VCaP (cell line): Measurements from ENCODE around the gene MIPEP.

Experiments
- H3K27ac ChIP-seq: fragments of 450-650 bp; 2 replicates; pipeline ENCODE4 v1.5.1; 2017
- TF ChIP-seq, protein P1 (sequence below): fragments of 450-650 bp; conservative IDR thresholded peaks from 2 replicates; pipeline ENCODE4 v1.5.1; 2017; ENCODE audit warnings: mild to moderate bottlenecking, moderate library complexity

The MIPEP gene

DNA sequence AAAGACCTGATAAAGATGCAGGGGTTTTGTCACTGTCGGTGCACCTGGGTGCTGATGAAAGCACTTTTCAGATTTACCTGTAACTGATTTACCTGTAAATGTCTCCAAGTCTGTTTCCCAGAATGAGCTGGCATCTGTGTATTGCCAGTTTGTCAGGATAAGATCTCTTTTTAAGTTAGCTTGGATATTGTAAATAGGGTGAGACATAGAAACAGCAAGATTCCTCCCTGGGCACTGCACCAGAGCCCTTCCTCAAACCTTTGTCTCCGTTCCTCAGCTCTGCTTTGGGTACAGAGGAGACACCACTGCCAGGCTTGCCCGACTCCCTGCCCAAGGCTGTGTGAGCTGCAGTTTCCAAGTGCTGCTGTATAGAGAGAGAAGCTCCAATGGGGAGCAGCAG lies 160.4 kb downstream of the MIPEP start:
- TF ChIP-seq, protein P1, sequence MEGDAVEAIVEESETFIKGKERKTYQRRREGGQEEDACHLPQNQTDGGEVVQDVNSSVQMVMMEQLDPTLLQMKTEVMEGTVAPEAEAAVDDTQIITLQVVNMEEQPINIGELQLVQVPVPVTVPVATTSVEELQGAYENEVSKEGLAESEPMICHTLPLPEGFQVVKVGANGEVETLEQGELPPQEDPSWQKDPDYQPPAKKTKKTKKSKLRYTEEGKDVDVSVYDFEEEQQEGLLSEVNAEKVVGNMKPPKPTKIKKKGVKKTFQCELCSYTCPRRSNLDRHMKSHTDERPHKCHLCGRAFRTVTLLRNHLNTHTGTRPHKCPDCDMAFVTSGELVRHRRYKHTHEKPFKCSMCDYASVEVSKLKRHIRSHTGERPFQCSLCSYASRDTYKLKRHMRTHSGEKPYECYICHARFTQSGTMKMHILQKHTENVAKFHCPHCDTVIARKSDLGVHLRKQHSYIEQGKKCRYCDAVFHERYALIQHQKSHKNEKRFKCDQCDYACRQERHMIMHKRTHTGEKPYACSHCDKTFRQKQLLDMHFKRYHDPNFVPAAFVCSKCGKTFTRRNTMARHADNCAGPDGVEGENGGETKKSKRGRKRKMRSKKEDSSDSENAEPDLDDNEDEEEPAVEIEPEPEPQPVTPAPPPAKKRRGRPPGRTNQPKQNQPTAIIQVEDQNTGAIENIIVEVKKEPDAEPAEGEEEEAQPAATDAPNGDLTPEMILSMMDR, result no peak
- peak overlapping the region; percentile 14; the same call in 1 of the 2 replicates for H3K27ac ChIP-seq

DNA sequence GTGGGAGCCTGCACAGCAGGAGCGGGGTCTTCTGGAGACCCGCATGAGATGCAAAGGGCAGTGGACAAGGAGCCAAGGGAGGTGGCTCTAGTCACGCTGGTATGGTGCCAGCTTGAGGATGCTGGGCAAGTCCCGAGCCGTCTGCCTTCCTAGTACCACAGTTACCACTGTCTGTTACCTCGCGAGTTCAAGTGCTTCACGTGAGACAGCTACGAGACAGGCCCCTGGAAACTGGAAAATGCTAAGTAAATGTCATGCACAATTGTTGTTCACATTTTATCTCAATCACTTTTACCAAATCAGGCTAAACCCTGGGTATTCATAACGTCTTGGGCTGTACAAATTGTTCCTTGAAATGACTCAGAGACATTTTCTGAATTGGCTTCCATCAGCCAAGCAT lies 163.3 kb downstream of the MIPEP start:
- TF ChIP-seq, protein P1, result no peak
- no peak overlapping the region for H3K27ac ChIP-seq

DNA sequence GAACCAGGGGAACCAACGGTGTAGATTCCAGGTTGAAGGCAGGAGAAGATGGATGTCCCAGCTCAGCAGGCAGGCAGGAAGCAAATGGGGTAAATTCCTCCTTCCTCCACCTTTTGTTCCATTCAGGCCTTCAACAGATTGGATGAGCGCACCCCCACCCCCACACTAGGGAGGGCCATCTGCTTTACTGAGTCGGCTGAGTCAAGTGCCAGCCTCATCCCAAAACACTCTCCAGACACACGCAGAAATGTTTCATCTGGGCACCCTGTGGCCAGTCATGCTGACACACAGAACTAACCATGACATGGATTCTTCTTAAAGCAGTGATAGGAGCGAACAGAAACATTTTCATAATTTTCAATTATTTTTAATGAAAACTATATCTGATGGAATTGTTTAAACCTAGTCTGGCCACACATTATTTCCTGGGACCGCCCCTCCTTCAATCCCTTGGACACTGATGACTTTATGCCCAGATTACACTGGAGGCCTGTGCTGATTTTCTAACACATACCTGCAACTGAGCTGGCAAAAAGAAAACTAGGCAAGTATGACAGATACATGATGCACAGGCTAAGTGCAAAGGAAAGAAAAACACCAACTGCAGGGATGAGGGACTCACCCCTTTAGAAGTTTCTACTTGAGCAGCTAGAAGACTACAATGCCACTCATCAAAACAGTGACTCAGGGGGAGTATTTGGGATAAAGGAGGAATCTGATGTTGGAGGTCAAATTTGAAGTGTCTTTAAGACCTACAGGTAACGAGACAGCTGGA lies 164.8 kb downstream of the MIPEP start:
- H3K27ac ChIP-seq, result no peak overlapping the region
- TF ChIP-seq, protein P1, result no peak

DNA sequence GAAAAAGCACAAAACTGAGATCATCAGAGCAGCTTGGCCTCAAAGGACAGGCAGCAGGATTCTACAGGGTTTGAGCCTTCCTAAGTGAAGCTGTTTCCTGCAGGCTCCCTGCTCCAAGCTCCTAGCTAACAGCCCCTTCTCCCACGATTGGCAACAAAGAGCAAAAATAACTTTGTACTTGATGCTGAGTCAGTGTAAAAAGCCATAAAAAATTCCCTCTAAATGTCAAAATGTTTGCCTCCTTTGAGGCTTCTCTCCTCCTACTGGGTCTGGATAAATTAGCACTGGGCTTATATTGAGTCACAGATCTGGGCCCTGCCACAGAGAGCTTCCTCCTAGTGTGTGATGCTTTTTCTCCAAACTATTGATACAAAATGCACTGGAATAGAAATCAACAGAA lies 165.7 kb downstream of the MIPEP start:
- no peak overlapping the region for H3K27ac ChIP-seq
- TF ChIP-seq, protein P1, result no peak

DNA sequence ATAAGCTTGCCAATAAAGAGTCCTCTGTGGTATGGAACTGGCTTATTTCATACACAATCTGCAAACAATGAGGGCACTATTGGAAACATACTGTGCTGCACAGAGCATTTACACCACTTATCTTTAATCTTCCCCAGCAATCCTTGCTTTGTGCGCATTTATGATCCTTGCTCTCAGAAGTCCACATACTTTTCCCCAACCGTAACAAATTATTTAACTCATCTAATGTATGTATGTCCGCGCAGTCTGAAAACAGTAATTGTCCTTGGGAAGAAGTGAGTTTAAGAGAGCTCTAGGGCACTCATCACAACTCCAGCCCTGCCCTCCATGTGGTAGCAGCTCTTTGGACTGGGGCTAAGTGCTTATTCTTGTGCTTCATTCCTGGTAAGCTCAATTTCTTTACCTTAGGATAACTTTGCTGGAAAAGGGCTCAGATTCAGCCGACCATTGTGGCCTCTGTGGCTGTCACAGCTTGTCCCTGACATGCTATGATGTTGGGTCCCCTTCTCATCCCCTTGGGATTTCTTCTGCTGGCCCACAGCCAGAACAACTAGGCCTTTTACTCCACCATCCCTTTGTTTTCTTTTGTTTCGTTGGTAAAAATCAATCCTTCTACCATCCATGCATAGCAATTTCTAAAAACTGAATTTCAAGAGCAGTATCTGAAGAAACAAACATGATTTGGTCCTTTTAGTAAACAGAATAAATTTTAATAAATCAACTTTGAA lies 166.3 kb downstream of the MIPEP start:
- no peak overlapping the region for H3K27ac ChIP-seq
- TF ChIP-seq, protein P1, result no peak

DNA sequence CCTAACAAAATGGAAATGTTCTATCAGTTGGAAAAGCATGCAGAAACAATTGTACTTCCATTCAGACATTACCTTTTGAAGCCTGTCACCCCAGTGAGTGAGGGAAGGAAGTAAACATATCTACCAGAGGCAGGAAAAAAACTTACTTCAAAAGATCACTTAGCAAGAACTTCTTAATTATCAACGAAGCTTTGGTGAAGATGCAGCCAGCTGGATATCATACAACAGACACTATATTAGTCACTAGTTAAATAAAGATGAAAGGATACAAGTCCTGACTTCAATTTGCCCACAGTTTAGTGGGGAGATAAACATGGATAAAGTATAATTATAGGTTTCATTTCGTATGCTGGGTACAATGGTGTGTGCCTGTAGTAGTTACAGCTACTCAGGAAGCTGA lies 170.2 kb downstream of the MIPEP start:
- H3K27ac ChIP-seq, result no peak overlapping the region
- TF ChIP-seq, protein P1, result no peak

DNA sequence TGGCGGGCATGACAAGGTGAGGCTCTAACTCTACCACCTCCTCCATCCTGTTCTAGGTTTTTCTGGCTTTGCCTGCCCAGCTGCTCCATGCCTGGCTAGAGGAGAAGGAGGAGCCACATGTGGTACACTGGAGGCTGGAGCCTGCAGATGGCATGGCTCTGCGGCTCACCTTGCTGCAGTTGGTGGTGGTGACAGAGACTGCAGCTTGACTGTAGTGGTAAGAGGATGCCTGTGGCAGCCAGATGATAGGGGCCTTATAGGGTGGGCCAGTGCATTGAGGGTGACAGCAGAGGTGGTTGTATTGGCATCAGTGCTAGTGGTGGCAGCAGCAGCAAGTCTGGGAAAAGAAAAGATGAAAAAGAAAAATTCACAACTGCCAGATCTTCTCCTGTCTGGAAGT lies 172.8 kb downstream of the MIPEP start:
- TF ChIP-seq, protein P1, result no peak
- no peak overlapping the region for H3K27ac ChIP-seq
